Measurements from ENCODE around the gene DENND1B.

Gene DENND1B

GRCh38 chr1:197671920-197672319 is 103.4 kb downstream of the DENND1B start:
- H3K4me3 ChIP-seq (ENCODE audit: low read depth, low read length), result no peak overlapping the region

GRCh38 chr1:197671140-197671539 is 104.1 kb downstream of the DENND1B start:
- no peak overlapping the region for H3K4me3 ChIP-seq (ENCODE audit: low read depth, low read length)
- DNase-seq (ENCODE audit: low read depth), result no peak
- no peak for TF ChIP-seq CTCF (IDR thresholded peaks at IDR 0.05; ENCODE audit: control insufficient read depth, extremely low read depth, insufficient read depth)

More at GRCh38 chr1:197671920-197672319, 103.4 kb downstream of the DENND1B start:
- DNase-seq (ENCODE audit: low read depth), result no peak
- TF ChIP-seq CTCF (IDR thresholded peaks at IDR 0.05; ENCODE audit: control insufficient read depth, extremely low read depth, insufficient read depth), result no peak

GRCh38 chr1:197666769-197667285 is 108.5 kb downstream of the DENND1B start:
- TF ChIP-seq CTCF (IDR thresholded peaks at IDR 0.05; ENCODE audit: control insufficient read depth, extremely low read depth, insufficient read depth), result no peak
- no peak overlapping the region for H3K4me3 ChIP-seq (ENCODE audit: low read depth, low read length)
- no peak for DNase-seq (ENCODE audit: low read depth)

GRCh38 chr1:197664391-197664790 is 110.9 kb downstream of the DENND1B start:
- TF ChIP-seq CTCF (IDR thresholded peaks at IDR 0.05; ENCODE audit: control insufficient read depth, extremely low read depth, insufficient read depth), result no peak

GRCh38 chr1:197663162-197663953 is 111.9 kb downstream of the DENND1B start:
- DNase-seq (ENCODE audit: low read depth), result peak; percentile 69
- peak overlapping the region; percentile 4; the same call in 1 of the 2 replicates for H3K4me3 ChIP-seq (ENCODE audit: low read depth, low read length)
- no peak for TF ChIP-seq CTCF (IDR thresholded peaks at IDR 0.05; ENCODE audit: control insufficient read depth, extremely low read depth, insufficient read depth)

More at GRCh38 chr1:197664391-197664790, 110.9 kb downstream of the DENND1B start:
- H3K4me3 ChIP-seq (ENCODE audit: low read depth, low read length), result no peak overlapping the region
- no peak for DNase-seq (ENCODE audit: low read depth)

GRCh38 chr1:197660389-197660788 is 114.9 kb downstream of the DENND1B start:
- no peak overlapping the region for H3K4me3 ChIP-seq (ENCODE audit: low read depth, low read length)
- TF ChIP-seq CTCF (IDR thresholded peaks at IDR 0.05; ENCODE audit: control insufficient read depth, extremely low read depth, insufficient read depth), result no peak
- DNase-seq (ENCODE audit: low read depth), result no peak
